GM23248 (cell line): ENCODE results near the gene SLC6A19. TPM values are rescaled to one million over a fixed set of nuclear protein-coding genes. Genes with fewer than 3 reads are reported as not detected.
"Not testable (repeated sequence)": the region's sequence is repeated elsewhere in the genome, so short reads cannot be mapped to it uniquely, and the experiment has no call there.

ENCODE experiments used
- DNase-seq: peaks from one replicate; pipeline ENCODE4 v3.0.0-alpha.2; 2015
- H2AFZ ChIP-seq: fragments of 200-600 bp; sonication (generic); 2 replicates; pipeline ENCODE4 v1.6.1; 2016; ENCODE audit warnings: antibody characterized with exemption
- H3F3A ChIP-seq: fragments of 200-600 bp; sonication (generic); 2 replicates; pipeline ENCODE4 v1.6.1; 2016; ENCODE audit warnings: mild to moderate bottlenecking, antibody characterized with exemption, mixed run types; ENCODE audit not compliant: insufficient read depth
- H3K27ac ChIP-seq: fragments of 200-600 bp; sonication (generic); 2 replicates; pipeline ENCODE4 v1.5.1; 2016; ENCODE audit warnings: mild to moderate bottlenecking
- H3K27me3 ChIP-seq: fragments of 200-600 bp; sonication (generic); replicated peaks from 2 replicates; pipeline ENCODE4 v1.6.1; 2016; ENCODE audit warnings: mild to moderate bottlenecking; ENCODE audit not compliant: insufficient read depth
- H3K36me3 ChIP-seq: fragments of 200-600 bp; sonication (generic); 2 replicates; pipeline ENCODE4 v1.6.1; 2016; ENCODE audit warnings: low read depth, mild to moderate bottlenecking
- H3K4me1 ChIP-seq: fragments of 200-600 bp; sonication (generic); 2 replicates; pipeline ENCODE4 v1.6.1; 2016; ENCODE audit warnings: mild to moderate bottlenecking; ENCODE audit not compliant: insufficient read depth
- H3K4me2 ChIP-seq: fragments of 200-600 bp; sonication (generic); one replicate; pipeline ENCODE4 v1.6.1; 2016; ENCODE audit warnings: mild to moderate bottlenecking; ENCODE audit not compliant: unreplicated experiment
- H3K4me3 ChIP-seq: fragments of 200-600 bp; sonication (generic); 2 replicates; pipeline ENCODE4 v1.5.1; 2016; ENCODE audit warnings: mild to moderate bottlenecking
- H3K79me2 ChIP-seq: fragments of 200-600 bp; sonication (generic); 2 replicates; pipeline ENCODE4 v1.6.1; 2016; ENCODE audit warnings: mild to moderate bottlenecking; ENCODE audit not compliant: insufficient read depth
- H3K9ac ChIP-seq: fragments of 200-600 bp; sonication (generic); 2 replicates; pipeline ENCODE4 v1.6.1; 2016; ENCODE audit warnings: mild to moderate bottlenecking
- H3K9me2 ChIP-seq: fragments of 200-600 bp; sonication (generic); 2 replicates; pipeline ENCODE4 v1.6.1; 2016; ENCODE audit warnings: mixed run types, mild to moderate bottlenecking, moderate library complexity; ENCODE audit not compliant: insufficient read depth
- H3K9me3 ChIP-seq: fragments of 200-600 bp; sonication (generic); one replicate; pipeline ENCODE4 v1.6.1; 2017; ENCODE audit warnings: low read depth
- H4K20me1 ChIP-seq: fragments of 200-600 bp; sonication (generic); 2 replicates; pipeline ENCODE4 v1.6.0; 2016; ENCODE audit not compliant: insufficient read depth
- EZH2 ChIP-seq: fragments of 200-600 bp; sonication (generic); IDR thresholded peaks from 2 replicates; pipeline ENCODE4 v1.6.1; 2018; ENCODE audit warnings: antibody characterized with exemption, mild to moderate bottlenecking; ENCODE audit not compliant: insufficient read depth, poor library complexity, severe bottlenecking
- EZH2phosphoT487 ChIP-seq: fragments of 200-600 bp; sonication (generic); IDR thresholded peaks from 2 replicates; pipeline ENCODE4 v1.6.1; 2018; ENCODE audit warnings: antibody characterized with exemption, moderate library complexity, mild to moderate bottlenecking, low read depth; ENCODE audit not compliant: insufficient read depth
- WGBS, 2 experiments: methylation state at CpG; one replicate each; pipeline ENCODE4 v1.1.6; 2015 to 2017; ENCODE audit warnings: low lambda C conversion rate in 2 of 2, low coverage in 1 of 2; ENCODE audit errors: missing lambda C conversion rate in 2 of 2; 5-methylcytosine and 5-hydroxymethylcytosine counted together
- in situ Hi-C: fragments of 300-500 bp; cut with MboI; formaldehyde crosslinking; loops from 2 replicates; pipeline ENCODE4 v1.15.0; 2020
- polyA plus RNA-seq: library from polyadenylated mRNA; unstranded; fragments of >200 nt; fragmentation: Nextera tagmentation; extraction: Ambion mirVana; gene quantifications from 2 replicates; pipeline ENCODE4 v1.2.1, GENCODE V29; 2016
- total RNA-seq: library from RNA; depleted of rRNA; stranded (reverse); fragments of >200 nt; shearing (Covaris generic); gene quantifications from 2 replicates; pipeline ENCODE4 v1.2.3, GENCODE V29; 2014

Gene SLC6A19
- total and polyA plus RNA-seq, 2 experiments from 2014 or later, result not detected

- no peaks in the 10 kb centered on the region for H3K9me2 ChIP-seq
- no peak overlapping the region for H3K4me2 ChIP-seq
- no peak for DNase-seq
- H3K4me3 ChIP-seq, result no peak overlapping the region
- no peak overlapping the region for H3K9ac ChIP-seq
- no peaks in the 10 kb centered on the region for H3K36me3 ChIP-seq
- H3K27ac ChIP-seq, result no peak overlapping the region
- no peaks in the 10 kb centered on the region for H3K27me3 ChIP-seq
- no peaks in the 10 kb centered on the region for H3F3A ChIP-seq
- 59 to 61% methylated on average over 37 to 40 of the region's 40 CpGs for WGBS, 2 experiments
- H3K9me3 ChIP-seq, result no peaks in the 10 kb centered on the region
- TF ChIP-seq EZH2phosphoT487, result no peak
- H4K20me1 ChIP-seq, result no peaks in the 10 kb centered on the region
- in situ Hi-C loops, result no loop called here
- no peaks in the 10 kb centered on the region for H3K4me1 ChIP-seq
- no peak overlapping the region for H2AFZ ChIP-seq
- no peaks in the 10 kb centered on the region for H3K79me2 ChIP-seq
Observed at GRCh38 chr5:1265461-1266455, 64.4 kb downstream of the SLC6A19 start.

GRCh38 chr5:1266791-1267190 is 65.4 kb downstream of the SLC6A19 start:
- no peak overlapping the region for H3K9ac ChIP-seq
- TF ChIP-seq EZH2 (no peak), EZH2phosphoT487 (no peak)
- no peak for DNase-seq
- no peaks in the 10 kb centered on the region for H3F3A ChIP-seq
- no peak overlapping the region for H3K4me2 ChIP-seq
- in situ Hi-C loops, result no loop called here
- no peak overlapping the region for H2AFZ ChIP-seq
- H3K27me3 ChIP-seq, result no peaks in the 10 kb centered on the region
- H3K79me2 ChIP-seq, result no peaks in the 10 kb centered on the region
- H3K4me1 ChIP-seq, result no peaks in the 10 kb centered on the region
- H3K27ac ChIP-seq, result no peak overlapping the region
- no peaks in the 10 kb centered on the region for H3K9me2 ChIP-seq
- 41 to 50% methylated on average over 9 of the region's 9 CpGs for WGBS, 2 experiments
- H3K9me3 ChIP-seq, result no peaks in the 10 kb centered on the region
- H3K36me3 ChIP-seq, result no peaks in the 10 kb centered on the region
- no peaks in the 10 kb centered on the region for H4K20me1 ChIP-seq
- H3K4me3 ChIP-seq, result no peak overlapping the region

GRCh38 chr5:1267464-1267863 is 66.1 kb downstream of the SLC6A19 start:
- H4K20me1 ChIP-seq, H3K9me2 ChIP-seq, H3K4me2 ChIP-seq, H3K9ac ChIP-seq, H3K4me3 ChIP-seq, H3K27me3 ChIP-seq, in situ Hi-C loops, H3K9me3 ChIP-seq, H3K27ac ChIP-seq, H3K4me1 ChIP-seq, H3K36me3 ChIP-seq, H2AFZ ChIP-seq, DNase-seq, H3F3A ChIP-seq, H3K79me2 ChIP-seq: not testable (repeated sequence)
- WGBS, 2 experiments, result 49 to 53% methylated on average over 5 of the region's 5 CpGs

- Histone ChIP-seq H3K4me3 (no peak overlapping the region), H2AFZ (no peak overlapping the region), H4K20me1 (no peaks in the 10 kb centered on the region), H3K27ac (no peak overlapping the region), H3K27me3 (no peaks in the 10 kb centered on the region), H3K36me3 (no peaks in the 10 kb centered on the region), H3K9me2 (no peaks in the 10 kb centered on the region), H3K9ac (no peak overlapping the region), H3K4me1 (no peaks in the 10 kb centered on the region), H3K9me3 (no peaks in the 10 kb centered on the region), H3K79me2 (no peaks in the 10 kb centered on the region), H3K4me2 (no peak overlapping the region), H3F3A (no peaks in the 10 kb centered on the region)
- no peak for DNase-seq
- 50 to 55% methylated on average over 13 of the region's 13 CpGs for WGBS, 2 experiments
- in situ Hi-C loops, result no loop called here
- no peak for TF ChIP-seq EZH2phosphoT487
- no peak for TF ChIP-seq EZH2
Observed at GRCh38 chr5:1268056-1268455, 66.7 kb downstream of the SLC6A19 start.
